Stimulated activated CD4-positive, alpha-beta T cell treated with anti-CD3 and anti-CD28 coated beads, Interleukin-2, amount 100 ng/mL, for 48 hours (primary cell): ENCODE data around the gene PCDH15.
"Not testable (repeated sequence)": the region's sequence is repeated elsewhere in the genome, so short reads cannot be mapped to it uniquely, and the experiment has no call there.

Experiments
- DNase-seq, 2 donors: peaks; one replicate each; pipeline ENCODE4 v3.0.0-alpha.2; 2020

PCDH15 gene

DNA sequence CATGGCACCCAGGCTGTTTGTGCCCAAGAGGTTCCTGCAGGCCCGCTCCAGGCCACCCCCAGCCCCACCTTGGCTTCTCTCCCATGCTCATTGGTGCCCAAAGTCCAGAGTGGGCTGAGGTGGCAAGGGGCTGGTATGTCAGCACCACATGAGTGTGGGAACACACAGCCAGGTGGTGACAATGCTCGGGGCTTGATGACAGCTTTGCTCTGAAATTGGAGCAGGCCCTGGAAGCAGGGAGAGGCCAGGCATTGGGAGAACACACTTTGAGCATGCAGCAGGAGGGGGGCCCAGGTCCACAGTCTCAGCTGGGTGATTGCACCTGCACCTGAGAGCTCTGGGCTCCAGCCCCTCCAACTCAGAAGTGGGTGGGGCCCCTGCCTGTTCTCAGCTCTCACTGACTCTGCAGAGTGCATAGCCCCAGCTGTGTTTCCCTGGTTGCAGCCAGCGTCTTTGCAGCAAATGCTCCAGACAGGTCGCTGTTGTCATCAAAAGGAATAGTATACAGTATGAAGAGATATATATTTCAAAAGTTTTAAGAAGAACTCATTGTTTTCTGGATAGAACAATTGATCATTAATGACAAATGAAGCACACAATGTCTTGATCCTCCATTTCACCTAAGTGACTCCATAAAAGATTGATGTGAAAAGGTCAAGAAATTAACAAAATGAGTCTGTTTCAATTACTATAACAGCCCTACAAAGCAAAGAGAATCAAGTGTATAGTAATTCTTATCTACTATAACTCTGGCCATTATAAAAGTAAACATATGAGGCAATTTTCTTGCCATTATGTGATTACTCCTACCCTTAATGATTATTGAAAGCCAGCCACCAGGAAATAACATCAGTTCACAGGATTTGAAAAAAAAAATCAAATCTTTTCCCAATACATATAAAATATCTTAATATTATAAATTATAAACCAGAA is 848.1 kb downstream of the PCDH15 start:
- no peak for DNase-seq

- DNase-seq, result no peak
These were observed 861.4 kb downstream of the PCDH15 start for GRCh38 chr10:53939654-53940053.

GRCh38 chr10:53930648-53931047 is 870.4 kb downstream of the PCDH15 start:
- no peak for DNase-seq

DNA sequence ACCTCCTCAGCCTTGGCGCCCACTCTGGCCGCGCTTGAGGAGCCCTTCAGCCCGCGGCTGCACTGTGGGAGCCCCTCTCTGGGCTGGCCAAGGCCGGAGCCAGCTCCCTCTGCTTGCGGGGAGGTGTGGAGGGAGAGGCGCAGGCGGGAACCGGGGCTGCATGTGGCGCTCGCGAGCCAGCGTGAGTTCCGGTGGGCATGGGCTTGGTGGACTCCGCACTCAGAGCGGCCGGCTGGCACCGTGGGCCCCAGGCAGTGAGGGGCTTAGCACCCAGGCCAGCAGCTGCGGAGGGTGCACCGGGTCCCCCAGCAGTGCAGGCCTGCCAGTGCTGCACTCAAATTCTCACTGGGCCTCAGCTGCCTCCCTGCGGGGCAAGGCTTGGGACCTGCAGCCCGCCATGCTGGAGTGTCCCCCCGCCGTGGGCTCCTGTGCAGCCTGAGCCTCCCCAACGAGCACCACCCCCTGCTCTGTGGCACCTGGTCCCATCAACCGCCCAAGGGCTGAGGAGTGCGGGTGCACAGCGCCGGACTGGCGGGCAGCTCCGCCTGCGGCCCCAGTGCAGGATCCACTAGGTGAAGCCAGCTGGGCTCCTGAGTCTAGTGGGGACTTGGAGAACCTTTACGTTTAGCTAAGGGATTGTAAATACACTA is 876.9 kb downstream of the PCDH15 start:
- DNase-seq, result not testable (repeated sequence)

GRCh38 chr10:53918755-53919154 is 882.3 kb downstream of the PCDH15 start:
- no peak for DNase-seq

DNA sequence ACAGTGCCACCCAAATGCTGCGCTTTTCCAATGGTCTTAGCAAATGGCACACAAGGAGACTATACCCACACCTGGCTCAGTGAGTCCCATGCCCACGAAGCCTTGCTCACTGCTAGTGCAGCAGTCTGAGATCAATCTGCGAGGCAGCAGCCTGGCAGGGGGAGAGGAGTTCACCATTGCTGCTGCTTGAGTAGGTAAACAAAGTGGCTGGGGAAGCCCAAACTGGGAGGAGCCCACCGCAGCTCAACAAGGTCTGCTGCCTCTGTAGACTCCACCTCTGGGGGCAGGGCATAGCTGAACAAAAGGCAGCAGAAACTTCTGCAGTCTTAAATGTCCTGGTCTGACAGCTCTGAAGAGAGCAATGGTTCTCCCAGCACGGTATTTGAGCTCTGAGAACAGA is 891.2 kb downstream of the PCDH15 start:
- DNase-seq, result no peak

DNA sequence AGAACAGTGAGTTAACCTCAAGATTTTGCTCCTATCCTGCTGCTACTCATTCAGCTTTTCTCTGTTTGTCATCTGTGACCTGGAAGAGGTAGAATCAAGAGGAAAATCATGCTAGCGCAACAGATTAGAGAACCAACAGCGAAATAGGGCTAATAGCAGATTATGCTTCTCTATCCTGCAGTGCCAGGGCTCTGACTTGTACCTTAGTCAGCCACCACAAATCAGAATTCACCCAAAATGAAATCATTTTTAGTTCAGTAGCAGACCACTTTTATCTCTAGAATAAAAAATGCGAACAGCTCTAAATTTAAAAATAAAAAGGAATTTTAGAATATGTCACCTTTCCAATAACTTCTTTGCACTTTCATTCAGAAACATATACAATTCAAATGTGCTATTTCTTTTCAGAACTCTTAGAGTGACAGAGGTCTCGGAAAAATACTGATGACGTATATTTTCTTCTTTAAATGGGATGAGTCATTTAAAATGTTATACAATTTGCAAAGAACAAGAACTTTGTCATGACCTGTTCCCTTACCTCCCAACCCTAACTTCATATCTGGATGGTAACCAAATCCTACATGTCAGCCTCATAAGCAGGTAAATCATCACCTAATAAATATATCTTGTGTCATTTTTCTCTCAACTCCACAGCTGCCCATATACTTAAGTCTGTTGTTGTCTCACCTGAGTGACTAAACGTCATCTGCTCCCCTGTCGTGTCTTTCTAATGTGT is 896.4 kb downstream of the PCDH15 start:
- DNase-seq, result no peak

DNA sequence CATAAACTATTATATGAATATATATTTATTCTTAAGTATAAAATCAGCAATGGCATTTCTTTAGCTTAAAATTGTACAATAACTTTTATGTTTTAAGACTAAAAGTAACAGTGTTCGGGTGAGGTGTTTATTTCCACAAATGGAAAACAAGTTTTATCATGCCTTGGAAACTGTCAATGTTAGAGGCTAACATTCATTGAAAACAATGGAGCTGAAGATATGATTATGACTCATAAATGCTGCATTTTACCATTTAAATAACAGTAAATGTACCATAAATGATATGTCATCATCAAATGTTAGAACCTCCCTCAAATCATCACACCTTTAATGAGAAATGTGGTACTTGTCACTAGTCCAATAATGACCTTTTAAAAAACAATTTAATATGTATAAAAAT is 897.3 kb downstream of the PCDH15 start:
- DNase-seq, result no peak

- no peak for DNase-seq
These were observed 901.4 kb downstream of the PCDH15 start for GRCh38 chr10:53899463-53900160.

DNA sequence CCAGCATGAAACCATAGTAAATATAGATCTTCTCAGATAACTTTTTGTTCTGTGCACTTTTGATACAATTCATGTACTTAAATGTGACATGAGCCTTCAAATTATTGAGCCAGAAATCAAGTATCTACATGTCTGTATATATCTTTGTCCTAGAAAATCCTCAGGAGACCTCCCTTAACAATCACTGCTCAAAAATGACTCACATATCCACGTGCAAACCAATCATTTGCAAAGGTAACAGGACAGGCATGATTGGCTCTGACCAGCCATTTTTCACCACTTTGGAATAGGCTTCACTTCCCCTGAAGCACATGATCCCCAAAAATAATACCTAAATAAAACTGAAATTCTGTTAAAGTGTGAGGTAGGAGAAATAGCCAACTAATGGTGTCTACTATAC is 902.5 kb downstream of the PCDH15 start:
- no peak for DNase-seq

- no peak for DNase-seq
These were observed 906.9 kb downstream of the PCDH15 start for GRCh38 chr10:53894145-53894544.

- no peak for DNase-seq
These were observed 908.0 kb downstream of the PCDH15 start for GRCh38 chr10:53893061-53893460.

DNA sequence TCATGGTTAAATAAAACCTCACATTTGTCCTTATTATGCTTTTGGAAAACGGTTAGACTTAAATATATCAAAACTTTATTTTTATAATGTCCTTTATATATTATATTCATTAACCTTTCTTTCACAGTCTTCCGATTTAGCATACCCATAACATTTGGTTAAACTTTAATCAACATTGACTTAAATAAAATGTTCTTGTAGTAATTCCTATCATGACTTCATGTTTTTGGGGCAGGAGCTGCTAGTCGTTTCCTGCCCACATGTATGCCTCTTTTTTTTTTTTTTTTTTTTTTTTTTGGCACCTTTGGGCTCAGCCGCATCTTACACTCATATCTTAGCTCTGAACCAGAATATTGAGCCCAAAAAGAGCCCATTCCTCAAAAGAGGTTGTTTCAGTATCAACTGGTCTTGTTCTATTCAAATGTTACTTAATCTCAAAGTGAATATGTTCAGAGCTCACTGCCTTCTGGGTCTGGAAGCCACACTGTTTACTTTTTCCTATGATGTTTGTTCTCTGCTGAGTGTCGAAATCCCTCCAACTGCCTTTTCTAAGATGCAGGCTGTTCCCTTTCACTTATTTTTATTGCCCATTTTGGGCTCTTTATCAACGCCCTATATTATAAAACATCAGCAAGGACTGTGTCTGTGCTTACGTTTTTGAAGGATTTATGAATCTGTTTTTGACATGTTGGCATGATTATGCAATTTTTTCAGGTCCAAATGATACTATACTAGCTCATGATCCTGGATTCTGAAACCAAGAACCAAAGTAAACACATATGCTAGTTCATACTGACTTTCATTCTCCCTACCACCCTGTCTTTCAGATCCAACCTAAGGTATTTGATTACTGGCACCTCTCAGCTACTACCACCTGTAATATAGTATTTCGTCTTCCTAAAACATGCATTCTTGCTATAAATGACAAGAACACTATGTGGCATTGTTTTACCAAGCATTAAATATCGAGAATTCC is 914.4 kb downstream of the PCDH15 start:
- DNase-seq, result no peak

DNA sequence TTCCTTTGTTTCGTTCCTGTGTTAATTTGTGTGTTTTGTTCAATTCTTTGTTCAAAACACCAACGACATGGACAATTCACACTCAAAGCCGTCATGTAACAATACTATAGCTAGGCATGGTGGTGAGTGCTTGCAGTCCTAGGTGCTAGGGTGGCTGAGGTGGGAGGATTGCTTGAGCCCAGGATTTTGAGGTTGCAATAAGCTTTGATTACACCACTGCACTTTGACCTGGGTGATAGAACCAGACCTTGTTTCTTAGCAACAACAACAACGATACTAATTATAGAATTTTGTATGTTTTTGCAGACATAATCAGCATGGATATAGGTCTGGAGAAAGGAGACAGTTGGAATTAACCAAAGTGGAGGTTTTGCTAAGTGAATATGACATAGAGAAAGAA is 936.2 kb downstream of the PCDH15 start:
- DNase-seq, result no peak

DNA sequence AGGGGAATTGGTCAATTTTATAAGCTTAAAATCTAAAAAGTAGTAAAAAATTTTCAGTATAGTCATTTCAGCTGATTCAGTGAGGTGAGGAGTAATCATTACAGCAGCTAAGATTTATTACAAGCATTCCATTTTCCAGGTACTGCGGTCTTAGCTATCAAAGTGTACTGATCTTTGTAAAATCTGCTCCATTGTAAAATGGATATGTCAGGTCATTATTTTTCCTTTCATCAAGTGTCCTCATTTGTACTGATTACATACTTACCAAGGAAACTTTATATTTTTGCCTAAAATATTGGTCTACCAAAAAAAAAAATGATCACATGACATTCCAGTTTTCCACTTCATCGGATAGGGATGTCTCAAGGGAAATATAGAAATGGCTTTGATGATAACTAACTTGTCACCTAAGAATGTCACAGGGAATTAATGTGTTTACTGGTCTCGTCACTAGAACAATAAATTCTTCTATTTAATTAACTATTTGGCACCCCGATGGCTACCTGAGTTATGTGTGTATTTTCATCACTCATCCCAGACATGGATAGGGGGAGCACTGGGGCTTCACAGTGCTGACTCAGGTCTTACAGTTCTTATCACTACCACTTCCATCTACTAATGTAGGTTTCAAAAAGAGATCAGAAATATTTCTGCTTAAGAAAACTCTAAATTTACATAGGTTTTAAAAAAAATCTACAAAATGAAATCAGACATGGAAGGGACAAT is 948.4 kb downstream of the PCDH15 start:
- DNase-seq, result no peak

DNA sequence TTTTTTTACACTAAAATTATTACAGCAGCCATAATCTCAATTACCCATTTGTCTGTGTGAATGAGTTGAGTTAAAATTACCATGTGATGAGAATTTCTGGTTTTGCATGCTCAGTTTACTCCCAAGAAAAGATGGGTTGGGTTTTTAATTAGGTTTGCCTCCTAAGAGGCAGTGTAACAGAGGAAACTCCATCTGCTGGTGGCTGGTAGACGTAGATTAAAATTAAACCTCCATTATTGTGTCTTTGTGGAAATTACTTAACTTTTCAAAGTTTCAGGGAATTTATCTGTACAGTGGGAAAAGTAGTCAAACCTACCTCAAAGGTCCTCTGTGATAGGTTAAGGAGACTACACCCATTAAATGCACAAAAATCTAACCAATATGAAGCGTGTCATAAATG is 954.2 kb downstream of the PCDH15 start:
- no peak for DNase-seq

DNA sequence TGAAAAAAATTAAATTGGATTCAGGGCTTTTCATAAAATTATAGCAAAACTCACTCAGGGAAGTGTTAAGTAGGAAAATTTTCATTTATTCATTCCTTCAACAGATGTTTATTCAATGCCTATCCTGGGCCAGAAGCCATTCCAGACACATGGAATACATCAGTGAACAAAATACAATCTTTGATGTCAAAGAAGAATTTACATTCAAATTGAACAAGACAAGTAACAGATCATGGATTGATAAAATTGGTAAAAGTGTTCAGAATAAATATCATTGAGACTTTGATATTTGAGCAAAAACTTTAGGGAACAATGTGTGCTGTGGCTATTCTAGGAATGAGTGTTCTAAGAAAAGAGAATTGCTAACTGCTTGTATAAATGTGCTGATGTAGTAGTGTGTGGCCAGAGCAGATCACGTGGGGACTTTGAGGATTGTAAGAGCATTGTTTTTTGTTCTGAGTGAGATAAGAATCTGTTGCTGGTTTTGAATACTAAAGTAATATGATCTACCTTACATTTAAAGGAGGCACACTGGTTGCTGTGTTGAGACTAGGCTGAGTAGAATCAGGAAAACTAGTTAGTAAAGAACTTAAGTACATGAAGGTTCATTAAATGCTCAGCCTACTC is 957.2 kb downstream of the PCDH15 start:
- DNase-seq, result no peak

DNA sequence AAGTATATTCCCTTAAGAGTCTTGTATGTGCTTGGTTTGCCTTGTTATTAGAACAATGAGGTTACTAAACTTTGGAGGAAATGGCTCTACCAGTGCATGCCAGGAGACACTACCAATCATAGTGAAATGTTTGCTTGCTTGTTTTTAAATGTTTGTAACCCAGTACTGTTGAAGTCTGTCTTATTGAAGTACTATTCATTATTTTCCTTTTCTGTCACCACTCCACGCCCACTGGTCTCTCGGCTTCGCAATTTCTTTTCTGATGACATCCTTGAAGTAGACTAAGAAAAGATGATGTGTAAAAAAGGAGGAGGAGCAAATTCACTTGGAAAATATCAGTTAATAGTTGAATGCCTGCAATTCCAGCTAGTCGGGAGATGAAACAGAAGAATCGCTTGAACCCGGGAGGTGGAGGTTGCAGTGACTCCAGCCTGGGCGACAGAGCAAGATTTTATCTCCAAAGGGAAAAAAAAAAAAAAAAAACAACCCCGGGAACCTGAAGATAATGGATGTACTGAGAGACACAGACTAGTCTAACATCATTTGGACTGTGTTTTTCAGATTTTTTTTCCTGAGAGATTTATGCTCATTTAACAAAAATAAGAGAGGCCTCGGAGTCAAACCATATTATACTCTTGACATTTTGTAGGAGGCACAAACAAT is 959.4 kb downstream of the PCDH15 start:
- DNase-seq, result no peak

DNA sequence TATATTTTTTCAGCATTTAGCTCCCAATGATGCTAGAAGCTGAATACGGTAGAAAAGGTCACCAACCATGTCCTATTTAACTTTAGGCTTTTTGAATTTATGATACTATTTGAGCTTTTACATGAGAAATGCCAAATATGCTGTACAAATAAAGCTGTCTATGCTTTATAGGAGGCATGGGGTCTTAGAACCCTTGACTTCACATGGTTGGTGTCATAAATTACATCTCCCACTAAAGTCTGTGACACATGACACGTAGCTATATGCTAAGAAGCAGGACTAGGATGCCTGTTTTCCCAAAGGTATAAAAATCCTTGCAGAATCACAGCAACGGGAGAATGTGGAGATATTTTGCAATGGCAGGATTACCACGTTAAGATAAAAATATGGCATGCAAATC is 960.4 kb downstream of the PCDH15 start:
- DNase-seq, result no peak

DNA sequence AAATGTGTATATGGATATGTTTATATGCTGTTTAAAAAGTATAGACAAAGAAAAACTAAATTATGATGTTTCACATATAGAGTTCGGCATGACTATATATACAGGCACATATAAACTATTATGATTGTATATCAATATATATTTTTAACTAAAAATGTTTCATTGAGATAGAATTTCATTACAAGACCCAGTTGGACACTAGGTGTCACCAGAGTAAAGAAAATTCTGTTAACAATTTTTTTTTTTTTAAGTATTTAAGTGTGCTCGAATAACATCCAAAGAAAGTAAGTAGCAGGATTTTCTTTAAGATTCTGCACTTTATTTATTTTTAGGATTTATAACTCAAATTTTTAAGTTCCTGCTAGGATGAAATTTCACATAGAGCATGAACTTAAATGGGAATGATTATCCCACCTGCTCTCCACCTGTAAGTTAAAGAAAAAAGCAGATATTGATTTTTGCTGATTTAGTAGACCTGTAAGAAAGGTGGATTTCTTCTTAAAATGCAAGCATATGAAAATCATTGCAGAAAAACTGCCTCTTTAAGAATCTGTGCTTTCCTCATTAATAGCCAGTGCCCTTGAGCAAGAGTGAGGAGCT is 961.5 kb downstream of the PCDH15 start:
- no peak for DNase-seq
